Natural killer cell treated with Interleukin-12 subunit alpha and Interleukin-12 subunit beta and Interleukin-15 and Interleukin-18, amount 100 ng/mL, for 72 hours (primary cell): ENCODE measurements around the gene CNNM3. TPM values are rescaled to one million over a fixed set of nuclear protein-coding genes. Genes with fewer than 3 reads are reported as not detected.

Experiments used
- ATAC-seq, 2 donors: fragments of 150-1000 bp; cut with Tn5 transposase in 1 of 2; sonication (Bioruptor Pico), chemical (Tn5 transposase) in 1 of 2; 2 replicates each; pipeline ENCODE4 v1.10.0; 2021
- DNase-seq: peaks from one replicate; pipeline ENCODE4 v3.0.0; 2022; ENCODE audit warnings: low spot score
- H3K27ac Mint-ChIP-seq, 2 donors: 1 replicate in 1 of 2; 2 replicates in 1 of 2; pipeline ENCODE4 v1.8.0; 2022; ENCODE audit warnings: mixed read lengths in 2 of 2, mild to moderate bottlenecking in 1 of 2, moderate library complexity in 1 of 2
- H3K27me3 Mint-ChIP-seq, 2 donors: 1 replicate in 1 of 2; 2 replicates in 1 of 2; pipeline ENCODE4 v1.8.0; 2022; ENCODE audit warnings: mixed read lengths in 2 of 2
- H3K36me3 Mint-ChIP-seq: one replicate; pipeline ENCODE4 v1.8.0; 2022; ENCODE audit warnings: mixed read lengths
- H3K4me1 Mint-ChIP-seq, 2 donors: 1 replicate in 1 of 2; 2 replicates in 1 of 2; pipeline ENCODE4 v1.8.0; 2022; ENCODE audit warnings: low read depth in 2 of 2, mixed read lengths in 2 of 2, mild to moderate bottlenecking in 1 of 2
- H3K4me3 Mint-ChIP-seq: one replicate; pipeline ENCODE4 v1.8.0; 2022; ENCODE audit warnings: mixed read lengths
- H3K9me3 Mint-ChIP-seq: 2 replicates; pipeline ENCODE4 v1.8.0; 2022; ENCODE audit warnings: mixed read lengths
- total RNA-seq, 2 donors: library from RNA; stranded (reverse); gene quantifications; one replicate each; pipeline ENCODE4 v1.2.3, GENCODE V29; 2022

The CNNM3 gene
- total RNA-seq, 2 donors from 2014 or later = 15.7 to 32.9 TPM

- DNase-seq = no peak
- ATAC-seq = no peak
- Mint-ChIP-seq H3K36me3 (no peaks in the 10 kb centered on the region), H3K27me3 (no peaks in the 10 kb centered on the region), H3K4me1 (peaks cover 22 to 30% of the 10 kb centered on the region in 2 donors), H3K27ac (no peak overlapping the region), H3K4me3 (no peak overlapping the region), H3K9me3 (no peaks in the 10 kb centered on the region)
These were observed 49.6 kb downstream of the CNNM3 start for GRCh38 chr2:96865654-96866053.

GRCh38 chr2:96866149-96866548 lies 50.1 kb downstream of the CNNM3 start:
- ATAC-seq (no peak), DNase-seq (no peak)
- no peaks in the 10 kb centered on the region for H3K9me3 Mint-ChIP-seq
- H3K27ac Mint-ChIP-seq = peak overlapping the region; percentile 77 to 88
- no peak overlapping the region for H3K4me3 Mint-ChIP-seq
- H3K36me3 Mint-ChIP-seq = no peaks in the 10 kb centered on the region
- H3K27me3 Mint-ChIP-seq = no peaks in the 10 kb centered on the region
- H3K4me1 Mint-ChIP-seq = peaks cover 25 to 34% of the 10 kb centered on the region in 2 donors

- no peaks in the 10 kb centered on the region for H3K27me3 Mint-ChIP-seq
- DNase-seq = no peak
- ATAC-seq = no peak
- H3K36me3 Mint-ChIP-seq = no peaks in the 10 kb centered on the region
- H3K9me3 Mint-ChIP-seq = no peaks in the 10 kb centered on the region
- peaks cover 25 to 34% of the 10 kb centered on the region in 2 donors for H3K4me1 Mint-ChIP-seq
- H3K27ac Mint-ChIP-seq = peak overlapping the region; percentile 77 to 88
- peak overlapping the region; percentile 81 for H3K4me3 Mint-ChIP-seq
These were observed 50.5 kb downstream of the CNNM3 start for GRCh38 chr2:96866586-96866985.

- Mint-ChIP-seq H3K36me3 (no peaks in the 10 kb centered on the region), H3K9me3 (no peaks in the 10 kb centered on the region), H3K4me3 (peak overlapping the region; percentile 81), H3K4me1 (peaks cover 25 to 34% of the 10 kb centered on the region in 2 donors), H3K27me3 (no peaks in the 10 kb centered on the region), H3K27ac (peak overlapping the region; percentile 77 to 88)
- no peak for ATAC-seq
- DNase-seq = no peak
These were observed 51.1 kb downstream of the CNNM3 start for GRCh38 chr2:96866986-96867755.

GRCh38 chr2:96867756-96868554 lies 51.9 kb downstream of the CNNM3 start:
- Mint-ChIP-seq H3K9me3 (no peaks in the 10 kb centered on the region), H3K27ac (peak overlapping the region; percentile 77 to 88), H3K27me3 (no peaks in the 10 kb centered on the region), H3K4me3 (peak overlapping the region; percentile 81), H3K4me1 (peaks cover 25 to 33% of the 10 kb centered on the region in 2 donors), H3K36me3 (no peaks in the 10 kb centered on the region)
- DNase-seq (peak; percentile 74), ATAC-seq (peak in 1 of 2 donors; percentile 7)

- Mint-ChIP-seq H3K27me3 (no peaks in the 10 kb centered on the region), H3K9me3 (no peaks in the 10 kb centered on the region), H3K36me3 (no peaks in the 10 kb centered on the region), H3K27ac (peak overlapping the region; percentile 77 to 88), H3K4me1 (peaks cover 20 to 27% of the 10 kb centered on the region in 2 donors), H3K4me3 (peak overlapping the region; percentile 81)
- ATAC-seq (peak; percentile 72 to 83), DNase-seq (peak; percentile 87)
These were observed 52.6 kb downstream of the CNNM3 start for GRCh38 chr2:96868555-96869280.

GRCh38 chr2:96869281-96869821 lies 53.3 kb downstream of the CNNM3 start:
- ATAC-seq = peak; percentile 11 to 15
- Mint-ChIP-seq H3K27ac (no peak overlapping the region), H3K4me3 (no peak overlapping the region), H3K4me1 (peaks cover 20 to 29% of the 10 kb centered on the region in 2 donors), H3K9me3 (no peaks in the 10 kb centered on the region), H3K36me3 (no peaks in the 10 kb centered on the region), H3K27me3 (no peaks in the 10 kb centered on the region)
- DNase-seq = no peak

- H3K36me3 Mint-ChIP-seq = no peaks in the 10 kb centered on the region
- DNase-seq = no peak
- H3K27me3 Mint-ChIP-seq = no peaks in the 10 kb centered on the region
- H3K27ac Mint-ChIP-seq = peak within 1 kb of the TSS in 1 of 2 donors; percentile 21
- no peaks in the 10 kb centered on the region for H3K9me3 Mint-ChIP-seq
- H3K4me1 Mint-ChIP-seq = peaks cover 20 to 31% of the 10 kb centered on the region in 2 donors
- peak; percentile 57 to 65 for ATAC-seq
- H3K4me3 Mint-ChIP-seq = peak within 1 kb of the TSS; percentile 81
These were observed 54.0 kb downstream of the CNNM3 start, which contains the start of gene SEMA4C for GRCh38 chr2:96869822-96870625. Gene SEMA4C (minus strand): TSS chr2:96870080. CDS start chr2:96867886, 2,194 bp downstream.

GRCh38 chr2:96870626-96871255 lies 54.7 kb downstream of the CNNM3 start:
- no peaks in the 10 kb centered on the region for H3K36me3 Mint-ChIP-seq
- peaks cover 16 to 32% of the 10 kb centered on the region in 2 donors for H3K4me1 Mint-ChIP-seq
- H3K4me3 Mint-ChIP-seq = peak overlapping the region; percentile 81
- H3K27me3 Mint-ChIP-seq = no peaks in the 10 kb centered on the region
- H3K27ac Mint-ChIP-seq = peak overlapping the region in 1 of 2 donors; percentile 21
- H3K9me3 Mint-ChIP-seq = no peaks in the 10 kb centered on the region
- no peak for DNase-seq
- ATAC-seq = no peak

- no peak for DNase-seq
- Mint-ChIP-seq H3K4me1 (peaks cover 7 to 26% of the 10 kb centered on the region in 2 donors), H3K36me3 (no peaks in the 10 kb centered on the region), H3K27ac (no peak overlapping the region), H3K27me3 (no peaks in the 10 kb centered on the region), H3K9me3 (no peaks in the 10 kb centered on the region), H3K4me3 (no peak overlapping the region)
- ATAC-seq = no peak
These were observed 56.7 kb downstream of the CNNM3 start for GRCh38 chr2:96872591-96873349.

GRCh38 chr2:96873651-96874096 lies 57.6 kb downstream of the CNNM3 start:
- H3K27me3 Mint-ChIP-seq = no peaks in the 10 kb centered on the region
- H3K4me3 Mint-ChIP-seq = no peak overlapping the region
- H3K9me3 Mint-ChIP-seq = no peaks in the 10 kb centered on the region
- DNase-seq = no peak
- ATAC-seq = no peak
- peaks cover 7 to 22% of the 10 kb centered on the region in 2 donors for H3K4me1 Mint-ChIP-seq
- no peak overlapping the region for H3K27ac Mint-ChIP-seq
- H3K36me3 Mint-ChIP-seq = no peaks in the 10 kb centered on the region
